ENCODE measurements around the gene BEAN1. TPM values are rescaled to one million over a fixed set of nuclear protein-coding genes. Genes with fewer than 3 reads are reported as not detected.
A peak's percentile ranks its signal among the peaks of the same experiment; 100 is the strongest.

Gene BEAN1
- total and polyA plus RNA-seq, 12 donors: 0.11 to 0.54 (median 0.18) TPM; not detected in 2

GRCh38 chr16:66480265-66481080 is 53.4 kb downstream of the BEAN1 start:
- peak in 2 of 7 donors; percentile 17 to 41 for DNase-seq

GRCh38 chr16:66481081-66481942 is 54.2 kb downstream of the BEAN1 start:
- H3K4me1 ChIP-seq (replicated peaks in 1 of 2): no peaks in the 10 kb centered on the region
- no peak overlapping the region for H3K27ac ChIP-seq
- TF ChIP-seq CTCF (IDR thresholded peaks at IDR 0.05): no peak
- TF ChIP-seq POLR2A (IDR thresholded peaks at IDR 0.05): no peak
- DNase-seq: peak in 2 of 7 donors; percentile 18 to 45
- intact Hi-C loops (cut with DNase I): loop anchor here (5.0 kb wide), 2 partner anchors 74 to 124 kb away; no protein-coding TSS in a partner anchor
- no peaks in the 10 kb centered on the region for H3K36me3 ChIP-seq (replicated peaks in 1 of 2)
- no peaks in the 10 kb centered on the region for H3K27me3 ChIP-seq
- H3K4me3 ChIP-seq: no peak overlapping the region
- WGBS, 4 donors: 82 to 89% (median 83%) methylated on average over 14 to 25 of the region's 25 CpGs
- no peaks in the 10 kb centered on the region for H3K9me3 ChIP-seq (replicated peaks in 1 of 3)

More at GRCh38 chr16:66480265-66481080, 53.4 kb downstream of the BEAN1 start:
- Histone ChIP-seq H3K27me3 (no peaks in the 10 kb centered on the region), H3K27ac (no peak overlapping the region), H3K9me3 (replicated peaks in 1 of 3) (no peaks in the 10 kb centered on the region), H3K36me3 (replicated peaks in 1 of 2) (no peaks in the 10 kb centered on the region), H3K4me1 (replicated peaks in 1 of 2) (no peaks in the 10 kb centered on the region), H3K4me3 (no peak overlapping the region)
- 81 to 89% (median 84%) methylated on average over 12 to 25 of the region's 25 CpGs for WGBS, 4 donors
- intact Hi-C loops (cut with DNase I): loop anchor here (5.0 kb wide), 2 partner anchors 73 to 123 kb away; no protein-coding TSS in a partner anchor
- TF ChIP-seq POLR2A (IDR thresholded peaks at IDR 0.05) (no peak), CTCF (IDR thresholded peaks at IDR 0.05) (no peak)

GRCh38 chr16:66481943-66482390 is 54.9 kb downstream of the BEAN1 start:
- Histone ChIP-seq H3K9me3 (replicated peaks in 1 of 3) (no peaks in the 10 kb centered on the region), H3K36me3 (replicated peaks in 1 of 2) (no peaks in the 10 kb centered on the region), H3K27me3 (no peaks in the 10 kb centered on the region), H3K27ac (no peak overlapping the region), H3K4me1 (replicated peaks in 1 of 2) (peaks cover 0 to 5% of the 10 kb centered on the region in 2 donors), H3K4me3 (no peak overlapping the region)
- WGBS, 4 donors: 44 to 68% (median 60%) methylated on average over 2 to 7 of the region's 7 CpGs
- DNase-seq: peak in 2 of 7 donors; percentile 12 to 35
- intact Hi-C loops (cut with DNase I): loop anchor here (5.0 kb wide), 2 partner anchors 75 to 125 kb away; no protein-coding TSS in a partner anchor
- no peak for TF ChIP-seq CTCF (IDR thresholded peaks at IDR 0.05)

Data from adrenal gland (tissue), 12 donors.